ENCODE results near the gene PML. TPM values are rescaled to one million over a fixed set of nuclear protein-coding genes. Genes with fewer than 3 reads are reported as not detected.

PML gene
- polyA plus RNA-seq, 1 of the 3 experiments (the other 2 are of a cell fraction): 18.4 TPM

- ChIA-PET CTCF (interaction anchor here (9.6 to 17.5 kb wide), 2 partner anchors 17 to 64 kb away, joined by 115 to 280 read pairs; no protein-coding TSS in a partner anchor), POLR2A (no interaction called here)
- H3K4me3 ChIP-seq (ENCODE audit: low read depth in 2 of 2, low read length in 1 of 2): no peak overlapping the region
- peaks cover 3 to 6% of the 10 kb centered on the region in 2 experiments; a peak in 2 of 4 replicates for H3K4me1 ChIP-seq (ENCODE audit: control insufficient read depth in 1 of 2, insufficient read depth in 2 of 2, low read depth in 1 of 2, low read length in 1 of 2)
- H3K27me3 ChIP-seq (ENCODE audit: insufficient read depth): no peaks in the 10 kb centered on the region
- H2AFZ ChIP-seq (ENCODE audit: low read depth): no peak overlapping the region
- WGBS (ENCODE audit: low lambda C conversion rate): 94% methylated on average over 9 of the region's 10 CpGs
- H3K27ac ChIP-seq (ENCODE audit: low read depth in 2 of 2, low read length in 1 of 2): no peak overlapping the region
- no peaks in the 10 kb centered on the region for H3K9me2 ChIP-seq
- no peak for TF ChIP-seq ELF1 (IDR thresholded peaks at IDR 0.05)
- no peak for TF ChIP-seq RFX5 (IDR thresholded peaks at IDR 0.05; ENCODE audit: low read length)
- no peak for TF ChIP-seq MXI1 (IDR thresholded peaks at IDR 0.05; ENCODE audit: low read depth, low read length)
- TF ChIP-seq TAF1 (IDR thresholded peaks at IDR 0.05; ENCODE audit: borderline replicate concordance, low read depth, low read length): no peak
- TF ChIP-seq TEAD4 (IDR thresholded peaks at IDR 0.05; ENCODE audit: borderline replicate concordance, insufficient read depth): no peak
- TF ChIP-seq FOXM1 (IDR thresholded peaks at IDR 0.05; ENCODE audit: low read depth): no peak
- no peak for TF ChIP-seq MAX (IDR thresholded peaks at IDR 0.05; ENCODE audit: low read depth)
- H4K20me1 ChIP-seq (ENCODE audit: insufficient read depth): no peaks in the 10 kb centered on the region
- no peak overlapping the region for H3K4me2 ChIP-seq
- no peak overlapping the region for H3K9ac ChIP-seq
- peaks cover 2 to 47% of the 10 kb centered on the region in 2 experiments for H3K36me3 ChIP-seq (replicated peaks in 1 of 2; ENCODE audit: control insufficient read depth in 1 of 2, insufficient read depth in 2 of 2, low read length in 1 of 2)
- peaks cover 2% of the 10 kb centered on the region; the same call in 1 of the 2 replicates for H3K79me2 ChIP-seq (ENCODE audit: insufficient read depth)
- no peak for DNase-seq
- H3F3A ChIP-seq (replicated peaks; ENCODE audit: insufficient read depth): no peaks in the 10 kb centered on the region
- no peaks in the 10 kb centered on the region for H3K9me3 ChIP-seq
Measured at GRCh38 chr15:74034206-74034755, 39.8 kb downstream of the PML start.

GRCh38 chr15:74035121-74036017 lies 40.9 kb downstream of the PML start:
- H3K9ac ChIP-seq: no peak overlapping the region
- no peak for TF ChIP-seq FOXJ3 (CRISPR knock-in tag; IDR thresholded peaks at IDR 0.05)
- TF ChIP-seq TAF1 (IDR thresholded peaks at IDR 0.05; ENCODE audit: borderline replicate concordance, low read depth, low read length): no peak
- TF ChIP-seq RFX5 (IDR thresholded peaks at IDR 0.05; ENCODE audit: low read length): no peak
- no peak for TF ChIP-seq CTCF (IDR thresholded peaks at IDR 0.05)
- no peak for TF ChIP-seq CHD2 (IDR thresholded peaks at IDR 0.05; ENCODE audit: low read length, partially characterized antibody)
- TF ChIP-seq USF1 (IDR thresholded peaks at IDR 0.05; ENCODE audit: borderline replicate concordance, low read depth): no peak
- H3K4me2 ChIP-seq: no peak overlapping the region
- H4K20me1 ChIP-seq (ENCODE audit: insufficient read depth): no peaks in the 10 kb centered on the region
- CTCF ChIA-PET: interaction anchor here (1.8 to 17.5 kb wide), 3 partner anchors 15 to 65 kb away, joined by 4 to 280 read pairs (median 115); no protein-coding TSS in a partner anchor
- no peaks in the 10 kb centered on the region for H3K9me3 ChIP-seq
- no peak overlapping the region for H2AFZ ChIP-seq (ENCODE audit: low read depth)
- H3K9me2 ChIP-seq: no peaks in the 10 kb centered on the region
- no peak for DNase-seq
- H3F3A ChIP-seq (replicated peaks; ENCODE audit: insufficient read depth): no peaks in the 10 kb centered on the region
- H3K27ac ChIP-seq (ENCODE audit: low read depth in 2 of 2, low read length in 1 of 2): no peak overlapping the region
- peaks cover 8 to 14% of the 10 kb centered on the region in 2 experiments; a peak in 2 of 4 replicates for H3K4me1 ChIP-seq (ENCODE audit: control insufficient read depth in 1 of 2, insufficient read depth in 2 of 2, low read depth in 1 of 2, low read length in 1 of 2)
- no peaks in the 10 kb centered on the region for H3K27me3 ChIP-seq (ENCODE audit: insufficient read depth)
- no peaks in the 10 kb centered on the region for H3K79me2 ChIP-seq (ENCODE audit: insufficient read depth)
- POLR2A ChIA-PET: no interaction called here
- H3K4me3 ChIP-seq (ENCODE audit: low read depth in 2 of 2, low read length in 1 of 2): no peak overlapping the region
- 92% methylated on average over 25 of the region's 28 CpGs for WGBS (ENCODE audit: low lambda C conversion rate)
- H3K36me3 ChIP-seq (replicated peaks in 1 of 2; ENCODE audit: control insufficient read depth in 1 of 2, insufficient read depth in 2 of 2, low read length in 1 of 2): peaks cover 2 to 42% of the 10 kb centered on the region in 2 experiments
